ENCODE measurements around the gene SPNS3. TPM values are rescaled to one million over a fixed set of nuclear protein-coding genes. Genes with fewer than 3 reads are reported as not detected.

The SPNS3 gene
- total RNA-seq, 1 experiment from 2014 or later, result not detected

DNA sequence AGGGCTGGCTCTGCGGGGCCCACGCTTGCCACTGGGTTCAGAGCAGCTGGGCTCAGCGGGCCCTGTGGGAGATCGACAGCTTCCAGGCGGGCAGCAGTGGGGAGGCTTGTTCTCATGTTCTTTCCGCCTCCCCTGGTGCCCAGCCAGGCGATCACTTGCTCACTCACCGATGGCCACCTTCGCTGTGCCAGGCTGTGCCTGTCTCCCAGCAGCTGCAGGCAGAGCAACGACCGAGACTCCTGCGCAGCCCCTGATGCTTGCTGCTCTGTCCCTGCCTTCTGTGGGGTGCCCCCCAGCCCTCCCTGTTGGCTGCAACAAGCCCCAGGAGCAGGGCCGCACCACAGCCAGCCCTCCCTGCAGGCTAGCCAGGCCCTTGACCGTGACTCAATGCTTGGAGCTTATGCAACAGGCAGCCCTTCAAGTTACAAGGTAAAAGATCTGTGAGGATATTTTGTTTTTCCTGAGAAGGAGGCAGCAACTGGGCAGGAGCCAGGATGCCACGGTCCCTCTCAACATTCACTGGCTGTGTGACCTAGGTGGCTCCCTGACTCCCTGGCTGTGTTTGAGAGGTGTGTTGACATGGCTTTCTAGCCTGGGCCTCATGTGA, 55.4 kb downstream of the SPNS3 start:
- no peak for DNase-seq (ENCODE audit: low read depth)

GRCh38 chr17:4490109-4490591, 56.4 kb downstream of the SPNS3 start:
- no peak for DNase-seq (ENCODE audit: low read depth)

DNA sequence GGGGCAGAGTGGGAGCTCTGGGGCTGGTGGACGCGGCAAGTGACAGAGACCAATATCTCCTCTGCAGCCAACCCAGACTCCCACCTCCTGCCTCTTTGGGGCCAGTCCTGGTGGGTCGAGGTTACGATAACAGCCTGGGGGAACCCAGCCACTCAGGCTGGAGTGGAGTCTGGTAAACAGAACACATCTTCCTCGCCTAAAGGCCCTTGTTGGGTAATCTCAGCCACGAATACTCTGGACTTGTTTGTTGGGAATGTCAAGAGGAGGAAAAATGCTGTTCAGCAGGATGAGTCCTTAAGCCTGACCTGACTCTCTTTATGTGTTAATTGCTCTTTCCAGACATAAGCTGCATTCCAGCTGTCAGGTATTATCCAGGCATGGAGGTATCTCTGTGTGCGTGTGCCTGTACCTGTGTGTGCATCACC, 56.9 kb downstream of the SPNS3 start:
- no peak for DNase-seq (ENCODE audit: low read depth)

- DNase-seq (ENCODE audit: low read depth), result peak; percentile 36
Measured at GRCh38 chr17:4492721-4493561, 59.2 kb downstream of the SPNS3 start.

DNA sequence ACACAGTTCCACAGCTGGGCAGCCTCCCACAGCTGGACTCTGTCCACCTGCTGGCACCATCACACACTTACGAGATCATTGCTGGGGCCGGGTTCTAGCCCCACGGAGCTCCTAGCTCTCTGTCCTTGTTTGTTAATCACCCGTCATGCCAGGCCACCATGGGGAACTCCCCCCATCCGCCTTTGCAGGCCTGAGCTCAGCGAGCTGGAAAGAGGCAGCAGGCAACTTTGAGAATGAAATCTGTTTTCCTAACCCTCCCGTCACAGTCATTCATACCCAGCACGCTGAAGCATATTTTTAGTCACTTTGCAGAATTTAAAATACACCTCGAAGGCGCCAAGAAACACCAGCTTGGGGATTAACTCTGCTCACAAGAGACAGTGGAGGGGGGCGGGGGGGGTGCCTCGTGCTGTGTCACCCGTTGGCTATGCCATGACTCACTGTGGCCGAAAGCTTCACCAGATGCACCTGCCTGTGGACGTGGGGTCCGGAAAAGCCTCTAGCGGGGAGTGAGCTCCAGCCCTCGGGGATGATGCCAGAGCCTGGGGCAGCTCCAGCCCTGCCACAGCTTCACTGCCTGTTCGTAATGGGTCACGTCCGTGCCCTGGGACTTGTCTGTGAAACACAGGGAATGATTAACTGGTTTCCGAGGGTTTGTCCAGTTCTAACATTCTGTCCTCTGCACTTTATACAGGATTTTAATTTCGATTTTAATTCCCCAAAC, 63.5 kb downstream of the SPNS3 start:
- peak; percentile 72 for DNase-seq (ENCODE audit: low read depth)

GRCh38 chr17:4498461-4499397, 65.0 kb downstream of the SPNS3 start, which contains the start of gene SPNS2:
Gene SPNS2 (plus strand): TSS chr17:4498881. CDS start chr17:4499048, 167 bp downstream.
- DNase-seq (ENCODE audit: low read depth), result no peak

GRCh38 chr17:4499431-4500190, 65.9 kb downstream of the SPNS3 start:
- DNase-seq (ENCODE audit: low read depth), result no peak

DNA sequence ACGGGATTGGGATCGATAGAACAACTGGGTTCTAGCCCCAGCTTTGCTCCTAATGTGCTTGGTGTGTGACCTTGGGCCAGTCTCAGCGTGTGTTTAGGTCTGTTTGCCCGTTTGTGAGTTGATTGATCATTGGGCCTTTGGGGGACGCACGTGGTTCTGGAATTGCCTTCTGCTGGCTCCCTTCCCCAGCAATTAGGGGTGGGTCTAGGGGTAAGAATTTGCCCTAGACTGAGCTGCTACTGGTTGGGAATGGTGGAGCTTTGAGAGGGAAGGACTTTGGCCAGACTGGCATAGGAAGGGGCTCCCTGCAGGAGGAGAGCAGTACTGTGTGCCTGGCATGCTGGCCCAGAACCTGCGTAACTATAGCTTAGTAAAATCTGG, 66.4 kb downstream of the SPNS3 start:
- no peak for DNase-seq (ENCODE audit: low read depth)

DNA sequence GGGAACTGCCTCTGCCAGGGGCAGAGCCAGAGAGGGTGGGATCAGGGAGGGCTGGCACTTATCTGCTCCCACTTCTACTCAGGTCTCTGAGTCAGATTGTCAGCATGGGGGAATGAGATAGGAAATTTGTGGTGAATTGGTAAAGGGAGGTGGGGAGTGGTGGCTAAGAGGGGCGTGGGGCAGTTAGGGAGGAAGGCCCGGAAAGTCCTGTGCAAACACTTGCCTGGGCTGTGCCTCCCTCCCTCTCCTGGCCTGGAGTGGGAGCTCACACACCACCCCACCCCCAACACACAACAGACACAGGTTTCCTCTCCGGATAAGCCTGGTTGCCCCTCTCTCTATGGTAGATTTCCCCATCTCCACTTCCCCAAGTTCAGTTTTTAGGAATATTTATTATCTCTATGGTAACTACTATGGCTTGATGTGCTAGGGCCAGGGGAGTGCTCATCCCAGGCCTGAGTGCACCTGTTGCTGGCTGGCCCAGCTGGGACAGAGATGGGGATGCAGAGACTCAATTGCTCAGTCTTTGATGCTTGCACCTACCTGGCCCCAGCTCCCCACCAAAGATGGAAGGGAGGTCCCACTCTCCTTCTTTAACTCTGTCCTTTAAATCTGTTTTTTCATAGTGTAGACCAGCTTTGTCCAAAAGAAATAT, 67.7 kb downstream of the SPNS3 start:
- no peak for DNase-seq (ENCODE audit: low read depth)

GRCh38 chr17:4502466-4503154, 68.9 kb downstream of the SPNS3 start:
- no peak for DNase-seq (ENCODE audit: low read depth)

DNA sequence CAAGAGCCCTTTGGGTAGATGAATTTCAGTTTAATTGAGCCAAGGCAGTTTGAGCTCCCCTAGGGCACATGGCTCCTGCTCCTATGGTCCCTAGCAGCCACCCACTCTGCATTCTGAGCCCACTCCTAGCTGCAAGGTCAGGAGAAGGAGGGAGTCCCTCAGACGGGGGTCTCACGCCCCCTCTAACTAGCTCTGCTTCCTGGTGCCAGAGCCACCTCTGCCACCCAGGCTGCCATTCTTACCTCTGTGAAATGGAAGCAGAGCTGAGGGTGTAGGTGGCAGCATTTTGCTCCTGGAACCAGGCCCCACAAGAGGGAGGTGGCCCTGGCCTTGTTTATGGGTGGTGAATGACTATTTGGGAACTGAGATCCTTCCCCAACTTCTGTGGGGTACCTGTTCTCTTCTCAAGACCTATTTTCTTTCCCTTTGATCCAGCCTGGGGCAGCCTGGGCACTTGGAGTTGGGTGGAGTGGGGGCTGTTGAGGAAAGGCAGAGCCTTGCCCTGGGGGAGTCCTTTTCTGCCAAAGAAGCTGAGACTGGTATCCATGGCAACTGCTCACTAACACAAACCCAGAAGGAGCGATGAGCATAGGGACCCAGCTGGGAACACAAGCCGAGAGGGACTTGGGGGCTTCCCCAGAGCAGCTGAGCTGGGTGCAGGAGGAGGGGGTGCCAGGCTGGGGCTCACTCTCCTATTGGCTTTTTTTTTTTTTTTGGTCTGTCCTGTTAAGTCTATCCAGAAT, 69.7 kb downstream of the SPNS3 start:
- DNase-seq (ENCODE audit: low read depth), result no peak

GRCh38 chr17:4504188-4504587, 70.4 kb downstream of the SPNS3 start:
- no peak for DNase-seq (ENCODE audit: low read depth)

- DNase-seq (ENCODE audit: low read depth), result no peak
Measured at GRCh38 chr17:4505187-4505586, 71.4 kb downstream of the SPNS3 start.

DNA sequence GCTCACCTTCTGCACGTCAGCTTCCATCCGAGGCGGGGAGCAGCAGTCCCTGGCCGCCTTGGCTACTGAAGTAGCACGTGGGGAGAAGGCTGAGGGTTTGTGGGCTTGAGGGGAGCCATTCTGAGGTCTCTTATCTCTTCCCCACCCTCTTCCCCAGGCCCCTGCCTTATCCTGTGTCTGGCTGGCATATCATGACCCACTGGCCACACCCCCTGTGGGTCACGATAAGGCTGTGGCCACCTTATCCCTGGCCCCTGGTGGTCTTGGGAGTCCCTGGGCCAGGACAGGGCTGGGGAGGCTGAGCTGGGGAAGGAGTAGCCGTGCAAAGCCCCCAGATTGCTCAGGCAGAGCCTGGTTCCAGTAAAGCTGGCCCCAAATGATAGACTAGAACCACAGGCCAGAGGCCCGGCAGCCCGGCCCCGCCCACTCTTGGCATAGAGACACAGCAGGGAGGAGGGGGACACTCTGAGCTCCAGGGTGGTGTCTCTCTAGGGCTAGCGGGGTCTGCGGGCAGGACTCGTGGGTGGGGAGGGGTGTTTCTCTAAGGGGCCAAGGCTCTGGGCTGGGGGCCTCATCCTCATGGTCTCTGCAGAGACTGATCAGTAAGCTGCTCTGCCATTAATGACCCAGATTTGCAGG, 72.6 kb downstream of the SPNS3 start:
- DNase-seq (ENCODE audit: low read depth), result no peak

DNA sequence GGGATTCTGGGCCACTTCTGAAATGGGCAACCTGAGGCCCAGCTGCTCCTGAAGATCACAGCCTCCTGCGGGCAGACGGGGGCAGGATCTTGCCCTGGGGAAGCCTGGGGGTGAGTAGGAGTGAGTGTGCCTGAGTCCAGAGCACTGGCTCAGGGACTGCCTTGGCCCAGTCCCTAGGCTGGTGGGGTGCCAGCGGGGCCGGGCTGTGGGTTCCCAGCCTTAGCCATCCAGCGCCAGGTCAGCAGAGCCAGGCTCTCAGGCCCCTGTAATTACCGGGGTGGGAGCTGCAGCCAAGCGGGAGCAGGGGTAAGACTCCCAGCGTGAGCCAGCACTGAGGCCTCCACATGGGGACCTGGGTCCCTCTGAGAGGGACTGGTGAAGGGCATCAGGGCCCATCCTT, 73.2 kb downstream of the SPNS3 start:
- DNase-seq (ENCODE audit: low read depth), result no peak

GRCh38 chr17:4507361-4508111, 73.8 kb downstream of the SPNS3 start:
- no peak for DNase-seq (ENCODE audit: low read depth)

- DNase-seq (ENCODE audit: low read depth), result no peak
Measured at GRCh38 chr17:4508207-4508606, 74.5 kb downstream of the SPNS3 start.
